ENCODE results near the gene MAU2. TPM values are rescaled to one million over a fixed set of nuclear protein-coding genes. Genes with fewer than 3 reads are reported as not detected.

Gene MAU2
- total RNA-seq, 1 donor from 2014 or later, result 69.7 TPM

DNA sequence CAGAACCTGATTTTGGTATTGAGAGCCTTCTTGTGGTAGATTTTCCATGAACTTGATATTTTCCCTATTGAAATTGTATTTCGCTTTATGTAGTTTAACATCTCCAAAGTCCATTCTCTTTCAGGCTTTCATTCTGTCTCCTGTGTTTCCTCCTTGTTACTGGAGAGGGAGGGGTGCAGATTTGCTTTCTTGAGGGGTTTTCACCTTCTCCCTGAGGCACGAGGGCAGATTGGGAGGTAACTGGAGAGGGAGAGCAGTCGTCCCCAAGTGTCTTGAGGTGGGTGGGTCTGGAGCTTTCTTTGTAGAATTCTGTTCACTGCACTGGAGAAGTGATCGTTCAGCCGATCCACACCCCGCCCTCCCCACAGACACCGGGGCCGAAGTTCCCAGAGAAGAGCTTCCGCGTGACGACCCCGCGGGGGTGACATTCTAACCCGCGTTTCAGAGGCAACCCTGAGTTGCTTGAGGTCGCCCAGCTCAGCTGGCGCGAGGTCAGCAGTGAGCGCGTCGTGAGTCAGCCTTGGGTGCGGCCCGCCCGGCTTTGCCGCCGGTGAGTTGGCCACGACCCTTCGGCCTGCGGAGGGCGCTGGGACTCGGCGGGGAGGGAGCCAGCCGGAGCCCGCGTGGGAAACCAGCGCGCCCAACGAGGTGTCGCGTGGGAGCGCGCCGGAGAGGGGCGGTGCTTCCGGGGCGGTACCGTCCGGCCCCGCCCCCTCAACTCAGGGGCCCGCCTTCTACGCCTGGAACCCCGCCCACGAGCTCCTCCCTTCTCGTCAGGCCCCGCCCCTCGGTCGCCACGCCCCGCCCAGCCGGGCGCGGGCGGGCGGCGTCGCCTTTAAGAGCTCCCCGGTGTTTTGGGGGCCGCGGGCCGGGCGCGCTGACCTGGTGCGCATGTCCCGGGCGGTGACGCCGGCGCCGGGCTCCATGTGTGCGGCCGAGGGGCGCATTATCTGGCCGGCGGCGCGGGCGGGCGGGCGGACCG is 84.5 kb downstream of the MAU2 start, which contains the start of gene GATAD2A:
Gene GATAD2A (plus strand): TSS at position 797 of the 982 bp plus-strand sequence. CDS start 59,671 bp downstream, outside the sequence.
- Histone ChIP-seq H3K27me3 (ENCODE audit: low read depth) (no peaks in the 10 kb centered on the region), H3K36me3 (no peaks in the 10 kb centered on the region), H3K9me3 (no peaks in the 10 kb centered on the region), H3K4me3 (peak within 1 kb of the TSS; percentile 88), H3K4me1 (peaks cover 65% of the 10 kb centered on the region), H3K27ac (peak within 1 kb of the TSS; percentile 90)
- intact Hi-C loops (cut with DNase I), result no loop called here
- peak; percentile 94 for DNase-seq
- ATAC-seq, result peak; percentile 94 to 98
- TF ChIP-seq, protein P1, sequence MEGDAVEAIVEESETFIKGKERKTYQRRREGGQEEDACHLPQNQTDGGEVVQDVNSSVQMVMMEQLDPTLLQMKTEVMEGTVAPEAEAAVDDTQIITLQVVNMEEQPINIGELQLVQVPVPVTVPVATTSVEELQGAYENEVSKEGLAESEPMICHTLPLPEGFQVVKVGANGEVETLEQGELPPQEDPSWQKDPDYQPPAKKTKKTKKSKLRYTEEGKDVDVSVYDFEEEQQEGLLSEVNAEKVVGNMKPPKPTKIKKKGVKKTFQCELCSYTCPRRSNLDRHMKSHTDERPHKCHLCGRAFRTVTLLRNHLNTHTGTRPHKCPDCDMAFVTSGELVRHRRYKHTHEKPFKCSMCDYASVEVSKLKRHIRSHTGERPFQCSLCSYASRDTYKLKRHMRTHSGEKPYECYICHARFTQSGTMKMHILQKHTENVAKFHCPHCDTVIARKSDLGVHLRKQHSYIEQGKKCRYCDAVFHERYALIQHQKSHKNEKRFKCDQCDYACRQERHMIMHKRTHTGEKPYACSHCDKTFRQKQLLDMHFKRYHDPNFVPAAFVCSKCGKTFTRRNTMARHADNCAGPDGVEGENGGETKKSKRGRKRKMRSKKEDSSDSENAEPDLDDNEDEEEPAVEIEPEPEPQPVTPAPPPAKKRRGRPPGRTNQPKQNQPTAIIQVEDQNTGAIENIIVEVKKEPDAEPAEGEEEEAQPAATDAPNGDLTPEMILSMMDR (IDR thresholded peaks at IDR 0.05), result peak; percentile 53

GRCh38 chr19:19405971-19406877 is 85.6 kb downstream of the MAU2 start:
- ATAC-seq, result peak; percentile 9 to 48
- peaks cover 72% of the 10 kb centered on the region for H3K4me1 ChIP-seq
- intact Hi-C loops (cut with DNase I), result no loop called here
- peak; percentile 76 for DNase-seq
- H3K27me3 ChIP-seq (ENCODE audit: low read depth), result no peaks in the 10 kb centered on the region
- no peaks in the 10 kb centered on the region for H3K9me3 ChIP-seq
- peak overlapping the region; percentile 90 for H3K27ac ChIP-seq
- peak overlapping the region; percentile 88 for H3K4me3 ChIP-seq
- TF ChIP-seq, protein P1 (IDR thresholded peaks at IDR 0.05), result no peak
- no peaks in the 10 kb centered on the region for H3K36me3 ChIP-seq

GRCh38 chr19:19406878-19407632 is 86.4 kb downstream of the MAU2 start:
- peak; percentile 57 for DNase-seq
- H3K4me1 ChIP-seq, result peaks cover 79% of the 10 kb centered on the region
- no peaks in the 10 kb centered on the region for H3K27me3 ChIP-seq (ENCODE audit: low read depth)
- intact Hi-C loops (cut with DNase I), result no loop called here
- H3K4me3 ChIP-seq, result peak overlapping the region; percentile 88
- no peaks in the 10 kb centered on the region for H3K9me3 ChIP-seq
- H3K27ac ChIP-seq, result peak overlapping the region; percentile 90
- peak in 1 of 2 donors; percentile 38 for ATAC-seq
- no peaks in the 10 kb centered on the region for H3K36me3 ChIP-seq
- TF ChIP-seq, protein P1 (IDR thresholded peaks at IDR 0.05), result peak; percentile 39

DNA sequence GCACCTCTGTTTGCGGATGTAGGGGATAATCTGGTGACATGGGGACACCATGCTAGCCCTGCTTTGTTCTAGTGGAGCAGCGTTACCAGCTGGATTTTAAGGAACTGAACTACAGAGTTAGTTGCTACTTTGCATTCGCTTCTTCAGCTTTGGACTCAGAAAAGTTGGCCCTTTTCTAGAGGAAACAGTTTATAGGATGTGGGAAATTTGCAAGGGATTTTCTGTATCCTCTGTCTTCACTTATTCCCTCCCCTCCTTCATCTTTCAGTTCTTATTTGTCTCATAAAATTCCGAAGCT is 87.0 kb downstream of the MAU2 start:
- intact Hi-C loops (cut with DNase I), result no loop called here

More for the DNA sequence above, 87.0 kb downstream of the MAU2 start:
- H3K4me1 ChIP-seq, result peaks cover 79% of the 10 kb centered on the region
- H3K27ac ChIP-seq, result peak overlapping the region; percentile 90
- H3K27me3 ChIP-seq (ENCODE audit: low read depth), result no peaks in the 10 kb centered on the region
- H3K4me3 ChIP-seq, result peak overlapping the region; percentile 88
- TF ChIP-seq, protein P1 (IDR thresholded peaks at IDR 0.05), result no peak
- no peaks in the 10 kb centered on the region for H3K36me3 ChIP-seq
- no peak for ATAC-seq
- no peaks in the 10 kb centered on the region for H3K9me3 ChIP-seq
- no peak for DNase-seq

Other genes starting within 250 kb of the MAU2 start
- 28.1 TPM for gene TMEM161A, start 182.4 kb upstream of the MAU2 start, total RNA-seq
- gene MEF2B, start 150.6 kb upstream of the MAU2 start, total RNA-seq, result 2.7 TPM
- 29.4 TPM for gene BORCS8, start 128.7 kb upstream of the MAU2 start, total RNA-seq
- 67.0 TPM for gene RFXANK, start 128.6 kb upstream of the MAU2 start, total RNA-seq
- 12.9 TPM for gene NR2C2AP, start 117.4 kb upstream of the MAU2 start, total RNA-seq
- not detected for gene NCAN, start 108.9 kb upstream of the MAU2 start, total RNA-seq
- gene TM6SF2, start 47.5 kb upstream of the MAU2 start, total RNA-seq, result 0.65 TPM
- 41.4 TPM for gene SUGP1, start 320 bp upstream of the MAU2 start, total RNA-seq
- gene GATAD2A, start 84.8 kb downstream of the MAU2 start, total RNA-seq, result 84.0 TPM
- gene TSSK6, start 194.7 kb downstream of the MAU2 start, total RNA-seq, result 2.9 TPM
- 218 TPM for gene NDUFA13, start 195.4 kb downstream of the MAU2 start, total RNA-seq
- gene YJEFN3, start 208.1 kb downstream of the MAU2 start, total RNA-seq, result 6.6 TPM
- 0.12 TPM for gene CILP2, start 217.4 kb downstream of the MAU2 start, total RNA-seq